NCI-H1105 (cell line): ENCODE data around the gene STRIP2.
"Not testable (repeated sequence)": the region's sequence is repeated elsewhere in the genome, so short reads cannot be mapped to it uniquely, and the experiment has no call there.

Experiments used
- DNase-seq: peaks from one replicate; lab custom pipeline; 2025; lab: John Stamatoyannopoulos, UW

STRIP2 gene

DNA sequence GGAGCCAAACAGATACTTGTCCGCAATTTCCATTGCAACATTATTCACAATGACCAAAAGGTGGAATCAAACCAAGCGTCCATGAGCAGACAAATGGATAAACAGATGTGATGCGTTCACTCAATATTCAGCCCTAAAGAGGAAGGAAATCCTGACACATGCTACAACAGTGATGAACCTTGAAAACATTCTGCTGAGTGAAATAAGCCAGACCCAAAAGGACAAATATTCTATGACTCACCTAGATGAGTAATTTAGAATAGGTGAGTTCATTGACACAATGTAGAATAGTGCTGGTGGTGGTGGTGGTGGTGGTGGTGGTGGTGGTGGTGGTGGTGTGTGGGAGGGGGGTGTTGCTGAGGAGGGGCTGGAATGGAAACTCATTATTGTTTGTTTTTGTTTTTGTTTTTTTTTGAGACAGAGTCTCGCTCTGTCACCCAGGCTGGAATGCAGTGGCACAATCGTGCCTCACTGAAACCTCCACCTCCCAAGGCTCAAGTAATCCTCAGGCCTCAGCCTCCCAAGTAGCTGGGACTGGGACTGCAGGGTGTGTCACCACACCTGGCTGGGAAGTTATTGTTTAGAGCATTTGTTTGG is 96.7 kb downstream of the STRIP2 start:
- no peak for DNase-seq

DNA sequence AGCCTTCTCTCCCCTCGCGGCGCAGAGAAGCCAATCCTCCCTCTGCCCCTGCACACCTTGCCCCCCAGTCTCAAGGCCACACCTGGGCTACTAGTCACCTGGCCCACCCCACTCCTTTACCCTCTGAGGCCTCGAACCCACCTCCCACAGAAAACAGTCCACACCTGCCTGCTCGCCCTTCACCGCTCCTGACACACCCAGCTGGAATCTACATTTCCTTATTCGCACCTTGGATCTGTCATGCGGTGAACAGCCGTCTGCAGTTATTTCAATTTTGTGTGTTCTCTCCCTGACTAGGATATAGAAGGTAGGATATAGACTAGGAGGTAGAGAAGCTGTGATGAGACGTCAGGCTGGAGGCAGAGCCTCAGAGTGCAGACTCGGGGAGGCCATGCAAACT is 97.5 kb downstream of the STRIP2 start:
- DNase-seq: no peak

DNA sequence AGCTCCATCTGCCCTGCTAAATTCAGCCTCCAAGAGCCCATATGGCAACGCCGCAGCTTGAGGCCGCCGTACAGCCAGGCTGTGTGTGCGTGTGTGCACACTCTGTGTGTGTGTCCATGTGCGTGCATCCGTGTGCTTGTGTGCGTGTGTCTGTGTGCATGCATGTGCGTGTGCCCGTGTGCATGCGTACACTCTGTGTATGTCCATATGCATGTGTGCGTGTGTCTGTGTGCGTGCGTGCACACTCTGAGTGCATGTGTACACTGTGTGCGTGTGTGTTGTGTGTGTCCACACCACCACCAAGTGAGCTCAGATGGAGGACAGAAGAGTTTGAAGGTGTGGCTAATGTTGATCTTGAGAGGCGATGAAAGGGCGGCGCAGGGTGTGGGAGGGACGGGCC is 98.1 kb downstream of the STRIP2 start:
- no peak for DNase-seq

DNA sequence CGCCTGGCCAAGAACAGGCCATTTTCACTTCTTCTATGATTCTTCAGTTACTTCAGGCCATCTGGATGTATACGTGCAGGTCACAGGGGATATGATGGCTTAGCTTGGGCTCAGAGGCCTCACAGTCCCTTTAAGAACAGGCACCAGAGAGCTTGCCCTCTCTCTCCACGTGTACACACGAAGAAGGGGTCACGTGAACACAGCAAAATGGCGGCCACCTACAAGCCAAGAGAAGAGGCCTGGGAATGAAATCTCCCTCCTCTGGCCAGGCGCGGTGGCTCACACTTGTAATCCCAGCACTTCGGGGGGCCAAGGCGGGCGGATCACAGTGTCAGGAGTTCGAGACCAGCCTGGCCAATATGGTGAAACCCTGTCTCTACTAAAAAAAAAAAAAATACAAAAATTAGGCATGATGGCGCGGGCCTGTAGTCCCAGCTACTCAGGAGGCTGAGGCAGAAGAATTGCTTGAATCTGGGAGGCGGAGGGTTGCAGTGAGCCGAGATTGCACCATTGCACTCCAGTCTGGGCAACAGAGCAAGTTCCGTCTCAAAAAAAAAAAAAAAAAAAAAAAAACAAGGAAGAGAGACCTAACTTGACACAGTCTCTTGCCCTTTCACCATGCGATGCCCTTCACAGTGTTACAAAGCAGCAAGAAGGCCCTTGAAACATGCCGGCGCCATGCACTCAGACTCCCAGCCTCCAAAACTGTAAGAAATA is 100.5 kb downstream of the STRIP2 start:
- DNase-seq: not testable (repeated sequence)

DNA sequence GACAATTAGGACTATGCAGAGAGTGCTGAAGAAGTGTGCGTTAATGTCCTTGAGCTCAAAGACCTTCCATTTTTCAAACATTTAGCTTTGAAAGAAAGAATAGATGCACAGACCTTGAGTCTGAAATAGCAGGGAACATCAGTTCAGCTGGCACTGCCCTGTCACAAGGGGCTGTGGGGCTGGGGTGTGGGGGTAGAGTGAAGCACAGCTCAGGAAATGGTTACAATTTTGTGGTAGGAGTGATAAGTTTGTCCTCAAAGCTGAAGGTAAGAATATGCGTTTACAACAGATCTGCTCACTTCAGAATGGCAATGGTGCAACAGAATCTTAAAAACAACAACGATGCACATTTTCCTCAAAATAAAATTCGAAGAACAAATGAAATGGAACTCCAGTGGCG is 101.7 kb downstream of the STRIP2 start:
- DNase-seq: no peak

DNA sequence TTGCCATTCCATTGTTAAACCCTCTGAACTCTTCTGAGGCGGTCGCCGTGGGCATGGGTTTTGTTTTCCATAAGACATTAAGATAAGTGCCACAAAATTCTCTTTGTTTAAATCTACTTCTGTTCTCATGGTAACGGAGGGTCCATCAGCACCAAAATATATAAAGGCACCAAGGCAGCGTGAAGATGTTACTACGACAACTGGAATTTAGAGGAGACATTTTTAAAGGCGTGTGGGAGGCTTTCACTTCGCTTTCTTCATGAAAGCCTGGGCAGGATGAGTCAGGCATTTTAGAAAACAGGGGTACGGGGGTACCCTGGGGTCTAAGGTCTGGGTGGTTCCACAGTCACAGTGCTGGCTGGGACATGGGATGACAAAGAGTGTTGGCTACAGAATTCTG is 102.1 kb downstream of the STRIP2 start:
- no peak for DNase-seq
